ENCODE results near the gene MORC2.

MORC2 gene

GRCh38 chr22:30887453-30887852 lies 81.1 kb downstream of the MORC2 start:
- Histone ChIP-seq H3K27ac (ENCODE audit: extremely low read depth, low read depth, low read length) (no peak overlapping the region), H3K36me3 (ENCODE audit: control insufficient read depth in 2 of 2, insufficient read depth in 1 of 2, low read length in 2 of 2) (peaks cover 0 to 36% of the 10 kb centered on the region in 2 experiments; a peak in 1 of 3 replicates), H3K9me3 (ENCODE audit: control insufficient read depth, insufficient read depth, low read depth, low read length) (no peaks in the 10 kb centered on the region), H3K4me3 (ENCODE audit: low read depth, low read length) (no peak overlapping the region), H3K4me1 (ENCODE audit: control insufficient read depth, insufficient read depth, low read length) (no peaks in the 10 kb centered on the region)
- no peak for TF ChIP-seq ZNF37A (tag by site-specific recombination; IDR thresholded peaks at IDR 0.05)
- TF ChIP-seq ZBTB6 (tag by site-specific recombination; IDR thresholded peaks at IDR 0.05): no peak
- TF ChIP-seq ZFP37 (tag by site-specific recombination; IDR thresholded peaks at IDR 0.05): no peak
- TF ChIP-seq ZNF121 (tag by site-specific recombination; IDR thresholded peaks at IDR 0.05): no peak
- TF ChIP-seq SCRT2 (tag by site-specific recombination; IDR thresholded peaks at IDR 0.05): no peak
- no peak for TF ChIP-seq ZBTB20 (tag by site-specific recombination; IDR thresholded peaks at IDR 0.05)
- TF ChIP-seq ZNF626 (tag by site-specific recombination; IDR thresholded peaks at IDR 0.05): no peak
- TF ChIP-seq SP7 (tag by site-specific recombination; IDR thresholded peaks at IDR 0.05): no peak
- TF ChIP-seq ZNF354C (tag by site-specific recombination; IDR thresholded peaks at IDR 0.05; ENCODE audit: borderline replicate concordance, low read depth): no peak
- no peak for TF ChIP-seq ZNF16 (tag by site-specific recombination; IDR thresholded peaks at IDR 0.05; ENCODE audit: low read depth)
- CTCF ChIA-PET: interaction anchor here (0.5 to 1.0 kb wide), 3 partner anchors 23 to 121 kb away, joined by 3 to 4 read pairs (median 4); no protein-coding TSS in a partner anchor
- POLR2A ChIA-PET: interaction anchor here (0.5 kb wide), 1 partner anchor 520 kb away, joined by 4 read pairs; no protein-coding TSS in a partner anchor

- ChIA-PET POLR2A (no interaction called here), CTCF (interaction anchor here (0.6 to 1.8 kb wide), 2 partner anchors 123 to 353 kb away, joined by 3 to 5 read pairs; no protein-coding TSS in a partner anchor)
Observed at GRCh38 chr22:30885591-30885990, 83.0 kb downstream of the MORC2 start.

More at GRCh38 chr22:30885591-30885990, 83.0 kb downstream of the MORC2 start:
- Histone ChIP-seq H3K4me1 (ENCODE audit: control insufficient read depth, insufficient read depth, low read length) (no peaks in the 10 kb centered on the region), H3K36me3 (ENCODE audit: control insufficient read depth in 2 of 2, insufficient read depth in 1 of 2, low read length in 2 of 2) (peaks cover 0 to 21% of the 10 kb centered on the region in 2 experiments; a peak in 1 of 3 replicates), H3K27ac (ENCODE audit: extremely low read depth, low read depth, low read length) (no peak overlapping the region), H3K4me3 (ENCODE audit: low read depth, low read length) (no peak overlapping the region), H3K9me3 (ENCODE audit: control insufficient read depth, insufficient read depth, low read depth, low read length) (no peaks in the 10 kb centered on the region)
- no peak for TF ChIP-seq ZXDB (tag by site-specific recombination; IDR thresholded peaks at IDR 0.05)
- TF ChIP-seq ZNF549 (tag by site-specific recombination; IDR thresholded peaks at IDR 0.05): no peak
- no peak for TF ChIP-seq ZNF473 (tag by site-specific recombination; IDR thresholded peaks at IDR 0.05)
- TF ChIP-seq HOXC10 (CRISPR knock-in tag; IDR thresholded peaks at IDR 0.05): no peak
- TF ChIP-seq ZNF23 (tag by site-specific recombination; IDR thresholded peaks at IDR 0.05; ENCODE audit: borderline replicate concordance): no peak
- no peak for TF ChIP-seq ZBTB21 (tag by site-specific recombination; IDR thresholded peaks at IDR 0.05)
- TF ChIP-seq ZNF274 (IDR thresholded peaks at IDR 0.05; ENCODE audit: low read length): no peak
- no peak for TF ChIP-seq ZNF274 (tag by site-specific recombination; IDR thresholded peaks at IDR 0.05; ENCODE audit: borderline replicate concordance)
- no peak for TF ChIP-seq ZNF701 (tag by site-specific recombination; IDR thresholded peaks at IDR 0.05)
- TF ChIP-seq CTCF (tag by site-specific recombination; IDR thresholded peaks at IDR 0.05): no peak
- no peak for TF ChIP-seq ZNF658 (tag by site-specific recombination; IDR thresholded peaks at IDR 0.05)
- no peak for TF ChIP-seq OVOL3 (tag by site-specific recombination; IDR thresholded peaks at IDR 0.05)
- TF ChIP-seq PRDM4 (tag by site-specific recombination; IDR thresholded peaks at IDR 0.05): no peak
- no peak for TF ChIP-seq ZNF133 (tag by site-specific recombination; IDR thresholded peaks at IDR 0.05)
- TF ChIP-seq ZNF18 (tag by site-specific recombination; IDR thresholded peaks at IDR 0.05): no peak
- no peak for TF ChIP-seq ZNF560 (tag by site-specific recombination; IDR thresholded peaks at IDR 0.05; ENCODE audit: borderline replicate concordance)
- no peak for TF ChIP-seq ZNF660 (tag by site-specific recombination; IDR thresholded peaks at IDR 0.05)
- TF ChIP-seq KLF9 (tag by site-specific recombination; IDR thresholded peaks at IDR 0.05; ENCODE audit: low read depth): no peak
- TF ChIP-seq ZNF324 (tag by site-specific recombination; IDR thresholded peaks at IDR 0.05): no peak
